Retinal pigment epithelial cell (primary cell): Measurements from ENCODE around the gene BCL11B.

Source experiments
- DNase-seq: peaks from one replicate; pipeline ENCODE4 v3.0.0-alpha.2; 2010; ENCODE audit warnings: low read depth
- H3K4me3 ChIP-seq: 2 replicates; pipeline ENCODE4 v1.5.1; 2011; ENCODE audit warnings: mild to moderate bottlenecking, low read length, control low read depth, moderate library complexity
- CTCF ChIP-seq: conservative IDR thresholded peaks from 2 replicates; pipeline ENCODE4 v1.5.1; 2011; ENCODE audit warnings: low read depth, low read length, control low read depth, inconsistent platforms

Gene BCL11B

GRCh38 chr14:99257673-99258221, 14.2 kb downstream of the BCL11B start:
- DNase-seq, result no peak
- no peak for TF ChIP-seq CTCF
- H3K4me3 ChIP-seq, result no peak overlapping the region

- no peak overlapping the region for H3K4me3 ChIP-seq
- no peak for DNase-seq
- TF ChIP-seq CTCF, result no peak
Measured at GRCh38 chr14:99257122-99257672, 14.8 kb downstream of the BCL11B start.

- no peak for DNase-seq
- no peak overlapping the region for H3K4me3 ChIP-seq
- TF ChIP-seq CTCF, result no peak
Measured at GRCh38 chr14:99256483-99256874, 15.5 kb downstream of the BCL11B start.

- DNase-seq, result no peak
- TF ChIP-seq CTCF, result no peak
- no peak overlapping the region for H3K4me3 ChIP-seq
Measured at GRCh38 chr14:99255621-99256482, 16.1 kb downstream of the BCL11B start.

GRCh38 chr14:99254328-99255009, 17.5 kb downstream of the BCL11B start:
- no peak for DNase-seq
- TF ChIP-seq CTCF, result no peak
- H3K4me3 ChIP-seq, result no peak overlapping the region

GRCh38 chr14:99253890-99254289, 18.1 kb downstream of the BCL11B start:
- no peak for TF ChIP-seq CTCF
- no peak for DNase-seq
- no peak overlapping the region for H3K4me3 ChIP-seq
